Amniotic epithelial cell (primary cell): ENCODE results near the gene PRAME.

ENCODE experiments used
- DNase-seq: peaks from one replicate; pipeline ENCODE4 v3.0.0-alpha.2; 2010; ENCODE audit warnings: low read depth

PRAME gene

GRCh38 chr22:22579869-22580604, 21.0 kb upstream of the PRAME start:
- DNase-seq: no peak

GRCh38 chr22:22578702-22579424, 19.8 kb upstream of the PRAME start:
- DNase-seq: peak; percentile 62

GRCh38 chr22:22576989-22577427, 17.9 kb upstream of the PRAME start:
- no peak for DNase-seq

GRCh38 chr22:22576244-22576988, 17.4 kb upstream of the PRAME start:
- DNase-seq: peak; percentile 21

GRCh38 chr22:22574361-22574760, 15.3 kb upstream of the PRAME start:
- DNase-seq: no peak

- DNase-seq: no peak
These were observed 14.2 kb upstream of the PRAME start for GRCh38 chr22:22573047-22573889.

GRCh38 chr22:22571862-22572261, 12.8 kb upstream of the PRAME start:
- DNase-seq: no peak

GRCh38 chr22:22571429-22571828, 12.4 kb upstream of the PRAME start:
- DNase-seq: no peak

GRCh38 chr22:22569218-22569617, 10.2 kb upstream of the PRAME start:
- DNase-seq: no peak

GRCh38 chr22:22565981-22566380, 6.9 kb upstream of the PRAME start:
- DNase-seq: peak; percentile 58

- no peak for DNase-seq
These were observed 744 bp downstream of the PRAME start for GRCh38 chr22:22558071-22558971.

GRCh38 chr22:22556995-22557925, 1.8 kb downstream of the PRAME start:
- DNase-seq: no peak

- DNase-seq: no peak
These were observed 2.5 kb downstream of the PRAME start for GRCh38 chr22:22556578-22556977.

- no peak for DNase-seq
These were observed 3.5 kb downstream of the PRAME start for GRCh38 chr22:22555596-22555995.

- peak; percentile 17 for DNase-seq
These were observed 4.3 kb downstream of the PRAME start for GRCh38 chr22:22554587-22555284.

- peak; percentile 11 for DNase-seq
These were observed 5.1 kb downstream of the PRAME start for GRCh38 chr22:22553735-22554586.

- no peak for DNase-seq
These were observed 5.9 kb downstream of the PRAME start for GRCh38 chr22:22553141-22553540.

GRCh38 chr22:22552630-22553029, 6.4 kb downstream of the PRAME start:
- no peak for DNase-seq
